H1 (cell line): ENCODE data around the gene FAM193A. TPM values are rescaled to one million over a fixed set of nuclear protein-coding genes. Genes with fewer than 3 reads are reported as not detected.

Experiments used
- CBX5 ChIP-seq: fragments of 300-800, 300-1000 bp; sonication (generic); IDR thresholded peaks from 2 replicates; pipeline ENCODE4 v1.7.1; 2016; ENCODE audit warnings: antibody characterized with exemption, low read length, low read depth
- CHD2 ChIP-seq: IDR thresholded peaks from 2 replicates; pipeline ENCODE4 v1.6.1; 2012; ENCODE audit warnings: low read length, improper control_type of control experiment
- CREB1 ChIP-seq: IDR thresholded peaks from 2 replicates; pipeline ENCODE4 v1.6.1; 2012; ENCODE audit warnings: inconsistent platforms
- E2F6 ChIP-seq: IDR thresholded peaks from 2 replicates; pipeline ENCODE4 v1.6.1; 2012; ENCODE audit warnings: inconsistent platforms
- JUN ChIP-seq: IDR thresholded peaks from 2 replicates; pipeline ENCODE4 v1.6.1; 2011; ENCODE audit warnings: low read depth, mild to moderate bottlenecking, improper control_type of control experiment, low read length
- NANOG ChIP-seq: IDR thresholded peaks from 2 replicates; pipeline ENCODE4 v1.6.1; 2011; ENCODE audit warnings: low read length, low read depth, mild to moderate bottlenecking, inconsistent platforms; ENCODE audit not compliant: insufficient read depth, poor library complexity, severe bottlenecking
- POLR2A ChIP-seq, 2 experiments: IDR thresholded peaks; 1 replicate in 1 of 2; 2 replicates in 1 of 2; pipeline ENCODE4 v1.6.1; 2011; ENCODE audit warnings: low read depth in 2 of 2, low read length in 2 of 2, mild to moderate bottlenecking in 2 of 2; ENCODE audit errors: control extremely low read depth in 1 of 2
- RXRA ChIP-seq: IDR thresholded peaks from 2 replicates; pipeline ENCODE4 v1.6.1; 2011; ENCODE audit warnings: low read depth, mild to moderate bottlenecking, low read length, moderate library complexity; ENCODE audit not compliant: insufficient read depth
- SIRT6 ChIP-seq: IDR thresholded peaks from one replicate; pipeline ENCODE4 v1.7.1; 2012; ENCODE audit warnings: low read length, inconsistent platforms
- polyA plus RNA-seq, 7 experiments: library from polyadenylated mRNA; depleted of rRNA in 3 of 7; stranded (reverse) in 5 of 7; unstranded in 2 of 7; fragments of >200 nt in 5 of 7; fragments of 200-250 nt in 2 of 7; gene quantifications; 1 replicate in 5 of 7; 2 replicates in 1 of 7; 4 replicates in 1 of 7; pipeline versions ENCODE4 v1.2.1 to v1.2.3, GENCODE V29; 2011 to 2013; ENCODE audit warnings: missing spikeins in 2 of 7, mixed read lengths in 2 of 7
- total RNA-seq: library from RNA; stranded (reverse); fragmentation: NEBNext Ultra II Directional; extraction: Animal tissue kit (Norgen Biotek cat#: 25700); gene quantifications from 2 replicates; pipeline ENCODE4 v1.2.1, GENCODE V29; 2021
- TF ChIP-seq, protein P1 (sequence below): fragments of 300-600 bp; sonication (generic); IDR thresholded peaks from 2 replicates; pipeline ENCODE4 v1.7.1; 2012; ENCODE audit warnings: low read length, moderate library complexity, mild to moderate bottlenecking, inconsistent platforms; ENCODE audit not compliant: insufficient replicate concordance

FAM193A gene
- total and polyA plus RNA-seq, 2 of the 8 experiments (the other 6 are each of a cell fraction or from before 2014, with no cell fraction given) = 8.7 to 26.2 TPM

DNA sequence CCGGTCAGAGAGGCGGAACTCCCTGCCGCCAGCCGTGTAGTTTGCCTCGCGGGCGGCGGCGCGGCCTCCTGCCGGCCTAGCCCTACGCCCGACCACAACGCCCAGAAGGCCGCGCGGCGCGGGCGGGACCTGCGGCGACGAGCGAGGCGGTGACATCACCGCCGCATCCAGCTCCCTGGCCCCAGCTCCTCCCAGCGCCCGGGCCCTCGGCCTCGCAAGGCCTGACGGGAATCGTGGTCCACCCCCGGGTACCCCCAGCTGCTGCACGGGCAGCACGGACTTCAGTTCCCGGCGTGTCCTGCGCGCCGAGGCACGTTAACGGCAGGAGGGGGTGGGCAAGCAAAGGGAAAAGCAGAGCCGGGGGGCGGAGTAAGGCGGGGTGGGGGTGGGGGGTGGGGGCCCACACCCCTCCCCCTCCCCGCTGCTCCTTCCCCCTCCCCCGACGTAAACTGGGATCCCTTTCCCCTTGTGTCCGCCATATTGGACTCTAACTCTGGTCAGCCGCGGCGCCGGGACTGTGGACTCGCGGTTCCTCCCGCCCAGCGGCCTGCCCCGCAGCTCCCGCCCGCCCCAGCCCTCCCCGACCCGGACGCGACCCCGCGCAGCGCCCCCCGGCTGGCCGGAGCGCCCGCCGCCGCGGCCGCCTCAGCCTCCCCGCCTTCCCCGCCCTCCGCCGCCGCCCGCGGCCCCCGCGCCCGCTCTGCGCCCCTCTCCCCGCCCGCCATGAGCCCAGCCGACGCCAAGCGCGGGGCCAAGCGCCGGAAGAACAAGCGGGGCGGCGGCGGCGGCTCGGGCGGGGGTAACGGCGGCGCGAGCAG lies at the start of gene FAM193A (continued):
- TF ChIP-seq, protein P1, sequence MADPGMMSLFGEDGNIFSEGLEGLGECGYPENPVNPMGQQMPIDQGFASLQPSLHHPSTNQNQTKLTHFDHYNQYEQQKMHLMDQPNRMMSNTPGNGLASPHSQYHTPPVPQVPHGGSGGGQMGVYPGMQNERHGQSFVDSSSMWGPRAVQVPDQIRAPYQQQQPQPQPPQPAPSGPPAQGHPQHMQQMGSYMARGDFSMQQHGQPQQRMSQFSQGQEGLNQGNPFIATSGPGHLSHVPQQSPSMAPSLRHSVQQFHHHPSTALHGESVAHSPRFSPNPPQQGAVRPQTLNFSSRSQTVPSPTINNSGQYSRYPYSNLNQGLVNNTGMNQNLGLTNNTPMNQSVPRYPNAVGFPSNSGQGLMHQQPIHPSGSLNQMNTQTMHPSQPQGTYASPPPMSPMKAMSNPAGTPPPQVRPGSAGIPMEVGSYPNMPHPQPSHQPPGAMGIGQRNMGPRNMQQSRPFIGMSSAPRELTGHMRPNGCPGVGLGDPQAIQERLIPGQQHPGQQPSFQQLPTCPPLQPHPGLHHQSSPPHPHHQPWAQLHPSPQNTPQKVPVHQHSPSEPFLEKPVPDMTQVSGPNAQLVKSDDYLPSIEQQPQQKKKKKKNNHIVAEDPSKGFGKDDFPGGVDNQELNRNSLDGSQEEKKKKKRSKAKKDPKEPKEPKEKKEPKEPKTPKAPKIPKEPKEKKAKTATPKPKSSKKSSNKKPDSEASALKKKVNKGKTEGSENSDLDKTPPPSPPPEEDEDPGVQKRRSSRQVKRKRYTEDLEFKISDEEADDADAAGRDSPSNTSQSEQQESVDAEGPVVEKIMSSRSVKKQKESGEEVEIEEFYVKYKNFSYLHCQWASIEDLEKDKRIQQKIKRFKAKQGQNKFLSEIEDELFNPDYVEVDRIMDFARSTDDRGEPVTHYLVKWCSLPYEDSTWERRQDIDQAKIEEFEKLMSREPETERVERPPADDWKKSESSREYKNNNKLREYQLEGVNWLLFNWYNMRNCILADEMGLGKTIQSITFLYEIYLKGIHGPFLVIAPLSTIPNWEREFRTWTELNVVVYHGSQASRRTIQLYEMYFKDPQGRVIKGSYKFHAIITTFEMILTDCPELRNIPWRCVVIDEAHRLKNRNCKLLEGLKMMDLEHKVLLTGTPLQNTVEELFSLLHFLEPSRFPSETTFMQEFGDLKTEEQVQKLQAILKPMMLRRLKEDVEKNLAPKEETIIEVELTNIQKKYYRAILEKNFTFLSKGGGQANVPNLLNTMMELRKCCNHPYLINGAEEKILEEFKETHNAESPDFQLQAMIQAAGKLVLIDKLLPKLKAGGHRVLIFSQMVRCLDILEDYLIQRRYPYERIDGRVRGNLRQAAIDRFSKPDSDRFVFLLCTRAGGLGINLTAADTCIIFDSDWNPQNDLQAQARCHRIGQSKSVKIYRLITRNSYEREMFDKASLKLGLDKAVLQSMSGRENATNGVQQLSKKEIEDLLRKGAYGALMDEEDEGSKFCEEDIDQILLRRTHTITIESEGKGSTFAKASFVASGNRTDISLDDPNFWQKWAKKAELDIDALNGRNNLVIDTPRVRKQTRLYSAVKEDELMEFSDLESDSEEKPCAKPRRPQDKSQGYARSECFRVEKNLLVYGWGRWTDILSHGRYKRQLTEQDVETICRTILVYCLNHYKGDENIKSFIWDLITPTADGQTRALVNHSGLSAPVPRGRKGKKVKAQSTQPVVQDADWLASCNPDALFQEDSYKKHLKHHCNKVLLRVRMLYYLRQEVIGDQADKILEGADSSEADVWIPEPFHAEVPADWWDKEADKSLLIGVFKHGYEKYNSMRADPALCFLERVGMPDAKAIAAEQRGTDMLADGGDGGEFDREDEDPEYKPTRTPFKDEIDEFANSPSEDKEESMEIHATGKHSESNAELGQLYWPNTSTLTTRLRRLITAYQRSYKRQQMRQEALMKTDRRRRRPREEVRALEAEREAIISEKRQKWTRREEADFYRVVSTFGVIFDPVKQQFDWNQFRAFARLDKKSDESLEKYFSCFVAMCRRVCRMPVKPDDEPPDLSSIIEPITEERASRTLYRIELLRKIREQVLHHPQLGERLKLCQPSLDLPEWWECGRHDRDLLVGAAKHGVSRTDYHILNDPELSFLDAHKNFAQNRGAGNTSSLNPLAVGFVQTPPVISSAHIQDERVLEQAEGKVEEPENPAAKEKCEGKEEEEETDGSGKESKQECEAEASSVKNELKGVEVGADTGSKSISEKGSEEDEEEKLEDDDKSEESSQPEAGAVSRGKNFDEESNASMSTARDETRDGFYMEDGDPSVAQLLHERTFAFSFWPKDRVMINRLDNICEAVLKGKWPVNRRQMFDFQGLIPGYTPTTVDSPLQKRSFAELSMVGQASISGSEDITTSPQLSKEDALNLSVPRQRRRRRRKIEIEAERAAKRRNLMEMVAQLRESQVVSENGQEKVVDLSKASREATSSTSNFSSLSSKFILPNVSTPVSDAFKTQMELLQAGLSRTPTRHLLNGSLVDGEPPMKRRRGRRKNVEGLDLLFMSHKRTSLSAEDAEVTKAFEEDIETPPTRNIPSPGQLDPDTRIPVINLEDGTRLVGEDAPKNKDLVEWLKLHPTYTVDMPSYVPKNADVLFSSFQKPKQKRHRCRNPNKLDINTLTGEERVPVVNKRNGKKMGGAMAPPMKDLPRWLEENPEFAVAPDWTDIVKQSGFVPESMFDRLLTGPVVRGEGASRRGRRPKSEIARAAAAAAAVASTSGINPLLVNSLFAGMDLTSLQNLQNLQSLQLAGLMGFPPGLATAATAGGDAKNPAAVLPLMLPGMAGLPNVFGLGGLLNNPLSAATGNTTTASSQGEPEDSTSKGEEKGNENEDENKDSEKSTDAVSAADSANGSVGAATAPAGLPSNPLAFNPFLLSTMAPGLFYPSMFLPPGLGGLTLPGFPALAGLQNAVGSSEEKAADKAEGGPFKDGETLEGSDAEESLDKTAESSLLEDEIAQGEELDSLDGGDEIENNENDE = no peak
- peak; percentile 46 for TF ChIP-seq NANOG
- TF ChIP-seq RXRA = no peak
- no peak for TF ChIP-seq SIRT6
- peak; percentile 86 for TF ChIP-seq CREB1
- no peak for TF ChIP-seq CHD2
- peak; percentile 47 to 60 for TF ChIP-seq POLR2A (IDR thresholded peaks at IDR 0.05; ENCODE audit: control extremely low read depth in 1 of 2, low read depth in 2 of 2, low read length in 2 of 2)
- no peak for TF ChIP-seq CBX5
- TF ChIP-seq JUN = 0 out of 2 replicates have a peak, but pooled peaks have one; percentile 28
- no peak for TF ChIP-seq E2F6
